ENCODE results near the gene STK32A. TPM values are rescaled to one million over a fixed set of nuclear protein-coding genes. Genes with fewer than 3 reads are reported as not detected.
A peak's percentile ranks its signal among the peaks of the same experiment; 100 is the strongest.

Gene STK32A
- total and polyA plus RNA-seq, 2 experiments from 2014 or later, result 0.83 to 1.1 TPM

GRCh38 chr5:147193123-147193522, 41.7 kb upstream of the STK32A start:
- TF ChIP-seq CTCF (IDR thresholded peaks at IDR 0.05; ENCODE audit: low read depth, low read length), result no peak
- Histone ChIP-seq H3K27me3 (no peaks in the 10 kb centered on the region), H3K27ac (no peak overlapping the region), H3K36me3 (no peaks in the 10 kb centered on the region), H3K9me3 (ENCODE audit: low read depth) (no peaks in the 10 kb centered on the region), H3K4me3 (no peak overlapping the region), H3K4me1 (ENCODE audit: low read depth) (no peaks in the 10 kb centered on the region)
- DNase-seq (ENCODE audit: low read depth in 1 of 2, low spot score in 1 of 2), result no peak

GRCh38 chr5:147200004-147200403, 34.8 kb upstream of the STK32A start:
- H3K36me3 ChIP-seq, result no peaks in the 10 kb centered on the region
- H3K4me3 ChIP-seq, result no peak overlapping the region
- H3K27ac ChIP-seq, result no peak overlapping the region
- H3K27me3 ChIP-seq, result no peaks in the 10 kb centered on the region
- TF ChIP-seq CTCF (IDR thresholded peaks at IDR 0.05; ENCODE audit: low read depth, low read length), result no peak
- no peaks in the 10 kb centered on the region for H3K9me3 ChIP-seq (ENCODE audit: low read depth)
- no peaks in the 10 kb centered on the region for H3K4me1 ChIP-seq (ENCODE audit: low read depth)
- DNase-seq (ENCODE audit: low read depth in 1 of 2, low spot score in 1 of 2), result no peak

GRCh38 chr5:147203213-147203612, 31.6 kb upstream of the STK32A start:
- no peaks in the 10 kb centered on the region for H3K4me1 ChIP-seq (ENCODE audit: low read depth)
- H3K36me3 ChIP-seq, result no peaks in the 10 kb centered on the region
- H3K4me3 ChIP-seq, result no peak overlapping the region
- no peak for DNase-seq (ENCODE audit: low read depth in 1 of 2, low spot score in 1 of 2)
- H3K27me3 ChIP-seq, result no peaks in the 10 kb centered on the region
- H3K27ac ChIP-seq, result no peak overlapping the region
- no peak for TF ChIP-seq CTCF (IDR thresholded peaks at IDR 0.05; ENCODE audit: low read depth, low read length)
- H3K9me3 ChIP-seq (ENCODE audit: low read depth), result no peaks in the 10 kb centered on the region

GRCh38 chr5:147204576-147204975, 30.2 kb upstream of the STK32A start:
- Histone ChIP-seq H3K9me3 (ENCODE audit: low read depth) (no peaks in the 10 kb centered on the region), H3K27ac (no peak overlapping the region), H3K4me1 (ENCODE audit: low read depth) (peaks cover 3% of the 10 kb centered on the region), H3K27me3 (no peaks in the 10 kb centered on the region), H3K4me3 (no peak overlapping the region), H3K36me3 (no peaks in the 10 kb centered on the region)
- no peak for TF ChIP-seq CTCF (IDR thresholded peaks at IDR 0.05; ENCODE audit: low read depth, low read length)
- DNase-seq (ENCODE audit: low read depth in 1 of 2, low spot score in 1 of 2), result no peak

GRCh38 chr5:147208134-147208533, 26.7 kb upstream of the STK32A start:
- Histone ChIP-seq H3K4me3 (no peak overlapping the region), H3K27ac (no peak overlapping the region), H3K9me3 (ENCODE audit: low read depth) (no peaks in the 10 kb centered on the region), H3K4me1 (ENCODE audit: low read depth) (peaks cover 3% of the 10 kb centered on the region), H3K36me3 (no peaks in the 10 kb centered on the region), H3K27me3 (no peaks in the 10 kb centered on the region)
- TF ChIP-seq CTCF (IDR thresholded peaks at IDR 0.05; ENCODE audit: low read depth, low read length), result no peak
- DNase-seq (ENCODE audit: low read depth in 1 of 2, low spot score in 1 of 2), result peak in 1 of 2 donors; percentile 13

Measured in cardiac muscle cell (in vitro differentiated cells and primary cell).